Brain microvascular endothelial cell (primary cell): ENCODE results near the gene IFI27.

Experiments
- DNase-seq: peaks from one replicate; pipeline ENCODE4 v3.0.0-alpha.2; 2020
- H3K27ac ChIP-seq: fragments of 250-450 bp; sonication (Bioruptor Pico); 2 replicates; pipeline ENCODE4 v1.5.1; 2020; ENCODE audit warnings: mild to moderate bottlenecking, moderate library complexity
- H3K27me3 ChIP-seq: fragments of 250-450 bp; sonication (Bioruptor Pico); replicated peaks from 2 replicates; pipeline ENCODE4 v1.5.1; 2020; ENCODE audit warnings: mild to moderate bottlenecking
- H3K36me3 ChIP-seq: fragments of 250-450 bp; sonication (Bioruptor Pico); replicated peaks from 2 replicates; pipeline ENCODE4 v1.5.1; 2020; ENCODE audit warnings: mild to moderate bottlenecking
- H3K4me3 ChIP-seq: 2 replicates; pipeline ENCODE4 v1.5.1; 2011; ENCODE audit warnings: low read depth, mild to moderate bottlenecking, control low read depth, low read length, moderate library complexity
- in situ Hi-C: cut with HindIII; loops from 2 replicates; pipeline ENCODE4 v1.10.0; 2017; ENCODE audit warnings: low sequenced_read_pairs, low pct_ligation_motif_present
- TF ChIP-seq, protein P1 (sequence below): IDR thresholded peaks from 2 replicates; pipeline ENCODE4 v1.5.1; 2011; ENCODE audit warnings: low read depth, mild to moderate bottlenecking, moderate library complexity, low read length, control low read depth, inconsistent platforms; ENCODE audit errors: missing control alignments

Gene IFI27

GRCh38 chr14:94087891-94088290, 22.6 kb upstream of the IFI27 start:
- in situ Hi-C loops: no loop called here
- Histone ChIP-seq H3K4me3 (no peak overlapping the region), H3K27me3 (no peaks in the 10 kb centered on the region), H3K27ac (no peak overlapping the region), H3K36me3 (no peaks in the 10 kb centered on the region)
- no peak for DNase-seq
- TF ChIP-seq, protein P1, sequence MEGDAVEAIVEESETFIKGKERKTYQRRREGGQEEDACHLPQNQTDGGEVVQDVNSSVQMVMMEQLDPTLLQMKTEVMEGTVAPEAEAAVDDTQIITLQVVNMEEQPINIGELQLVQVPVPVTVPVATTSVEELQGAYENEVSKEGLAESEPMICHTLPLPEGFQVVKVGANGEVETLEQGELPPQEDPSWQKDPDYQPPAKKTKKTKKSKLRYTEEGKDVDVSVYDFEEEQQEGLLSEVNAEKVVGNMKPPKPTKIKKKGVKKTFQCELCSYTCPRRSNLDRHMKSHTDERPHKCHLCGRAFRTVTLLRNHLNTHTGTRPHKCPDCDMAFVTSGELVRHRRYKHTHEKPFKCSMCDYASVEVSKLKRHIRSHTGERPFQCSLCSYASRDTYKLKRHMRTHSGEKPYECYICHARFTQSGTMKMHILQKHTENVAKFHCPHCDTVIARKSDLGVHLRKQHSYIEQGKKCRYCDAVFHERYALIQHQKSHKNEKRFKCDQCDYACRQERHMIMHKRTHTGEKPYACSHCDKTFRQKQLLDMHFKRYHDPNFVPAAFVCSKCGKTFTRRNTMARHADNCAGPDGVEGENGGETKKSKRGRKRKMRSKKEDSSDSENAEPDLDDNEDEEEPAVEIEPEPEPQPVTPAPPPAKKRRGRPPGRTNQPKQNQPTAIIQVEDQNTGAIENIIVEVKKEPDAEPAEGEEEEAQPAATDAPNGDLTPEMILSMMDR: no peak

DNA sequence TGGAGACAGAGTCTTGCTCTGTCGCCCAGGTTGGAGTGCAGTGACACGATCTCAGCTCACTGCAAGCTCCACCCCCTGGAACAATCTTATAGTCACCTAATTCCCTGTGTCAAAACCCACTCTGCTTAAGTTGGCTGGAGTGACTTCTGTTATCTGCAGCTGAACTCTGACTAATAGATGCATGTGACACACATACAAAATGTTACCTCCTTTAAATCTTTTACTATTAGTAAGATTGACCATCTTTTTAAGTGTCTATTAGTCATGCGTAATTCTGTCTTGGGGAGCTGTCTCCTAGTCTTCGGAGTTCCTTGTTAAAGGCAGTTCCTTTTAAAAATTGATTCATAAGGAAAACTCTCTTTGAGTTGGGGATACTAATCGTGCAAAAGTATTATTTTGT, 22.0 kb upstream of the IFI27 start:
- no peaks in the 10 kb centered on the region for H3K27me3 ChIP-seq
- TF ChIP-seq, protein P1: no peak
- no peak overlapping the region for H3K4me3 ChIP-seq
- H3K36me3 ChIP-seq: no peaks in the 10 kb centered on the region
- H3K27ac ChIP-seq: no peak overlapping the region
- DNase-seq: no peak
- in situ Hi-C loops: no loop called here

- Histone ChIP-seq H3K27ac (no peak overlapping the region), H3K27me3 (no peaks in the 10 kb centered on the region), H3K36me3 (no peaks in the 10 kb centered on the region), H3K4me3 (no peak overlapping the region)
- DNase-seq: no peak
- TF ChIP-seq, protein P1: no peak
- in situ Hi-C loops: no loop called here
Observed at GRCh38 chr14:94089479-94089878, 21.1 kb upstream of the IFI27 start.

DNA sequence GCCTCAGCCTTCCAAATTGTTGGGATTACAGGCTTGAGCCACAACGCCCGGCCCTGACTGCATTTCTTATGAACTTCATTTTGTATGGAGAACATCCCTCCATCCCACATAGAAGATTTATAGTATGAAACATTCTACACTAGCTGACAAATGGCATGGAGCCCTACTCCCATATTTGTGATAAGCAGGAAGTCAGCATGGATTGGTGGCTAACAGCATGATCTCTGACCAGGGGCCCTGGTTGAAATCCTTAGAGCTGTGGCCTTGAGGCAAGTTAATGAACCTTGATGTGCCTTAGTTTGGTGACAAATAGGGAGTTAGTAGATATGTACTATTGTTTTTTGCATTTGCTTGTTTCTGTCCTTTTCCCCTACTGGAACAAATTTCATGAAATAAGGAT, 17.1 kb upstream of the IFI27 start:
- H3K27ac ChIP-seq: no peak overlapping the region
- in situ Hi-C loops: no loop called here
- TF ChIP-seq, protein P1: no peak
- no peaks in the 10 kb centered on the region for H3K36me3 ChIP-seq
- H3K4me3 ChIP-seq: no peak overlapping the region
- H3K27me3 ChIP-seq: no peaks in the 10 kb centered on the region
- no peak for DNase-seq

DNA sequence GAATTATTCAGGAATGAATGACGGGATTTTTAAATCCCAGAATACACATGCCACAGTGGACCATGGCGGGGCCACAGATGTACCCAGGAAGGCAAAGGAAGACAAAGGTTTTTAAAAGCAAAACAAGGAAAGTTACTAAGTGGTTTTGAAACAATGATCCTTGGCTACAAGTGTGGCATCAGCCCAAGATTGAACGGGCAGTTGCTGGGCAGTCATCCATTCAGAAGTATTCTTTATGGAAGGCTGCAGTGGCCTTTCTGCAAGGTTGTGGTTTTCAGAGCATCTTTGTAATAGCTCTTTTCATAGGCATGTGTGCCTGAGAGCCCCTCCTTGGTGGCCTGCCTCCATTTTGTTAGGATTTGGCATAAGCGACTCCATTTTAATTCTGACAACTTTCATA, 13.4 kb upstream of the IFI27 start:
- TF ChIP-seq, protein P1: no peak
- in situ Hi-C loops: no loop called here
- no peak overlapping the region for H3K27ac ChIP-seq
- H3K27me3 ChIP-seq: no peaks in the 10 kb centered on the region
- DNase-seq: no peak
- no peaks in the 10 kb centered on the region for H3K36me3 ChIP-seq
- H3K4me3 ChIP-seq: no peak overlapping the region

DNA sequence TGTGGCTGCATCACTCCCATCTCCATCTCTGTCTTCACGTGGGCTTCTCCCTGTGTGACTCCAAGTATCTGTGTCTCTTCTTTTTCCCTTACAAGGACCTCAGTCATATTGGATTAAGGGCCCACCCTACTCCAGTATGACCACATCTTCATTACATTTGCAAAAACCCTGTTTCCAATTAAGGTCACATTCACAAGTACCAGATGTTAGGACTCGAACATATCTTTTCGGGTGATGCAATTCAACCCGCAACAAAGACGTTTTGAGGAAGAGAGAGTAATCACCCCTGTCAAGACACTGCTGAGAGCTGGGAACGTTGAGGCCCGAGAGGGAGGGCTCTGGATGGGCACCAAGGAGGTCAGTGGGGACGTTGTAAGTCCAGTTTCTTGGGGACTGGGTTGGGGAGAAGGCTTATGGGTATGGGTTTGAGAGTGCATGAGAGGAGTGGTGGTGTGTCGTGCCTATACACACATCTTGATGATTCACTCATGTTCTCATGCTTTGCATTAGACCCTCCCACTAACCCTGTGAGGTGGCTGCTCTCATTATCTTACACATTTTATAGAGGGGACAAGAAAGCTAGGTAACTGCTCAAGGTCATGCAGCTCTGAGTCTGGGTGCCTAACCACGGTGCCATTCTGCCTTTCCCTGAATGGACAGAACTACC, 12.1 kb upstream of the IFI27 start:
- H3K36me3 ChIP-seq: no peaks in the 10 kb centered on the region
- TF ChIP-seq, protein P1: no peak
- no peak overlapping the region for H3K4me3 ChIP-seq
- no peak overlapping the region for H3K27ac ChIP-seq
- in situ Hi-C loops: no loop called here
- no peak for DNase-seq
- no peaks in the 10 kb centered on the region for H3K27me3 ChIP-seq
